Occipital lobe (tissue), 2 donors: ENCODE measurements around the gene PPFIA2. TPM values are rescaled to one million over a fixed set of nuclear protein-coding genes. Genes with fewer than 3 reads are reported as not detected.
"Not testable (repeated sequence)": the region's sequence is repeated elsewhere in the genome, so short reads cannot be mapped to it uniquely, and the experiment has no call there.

ENCODE experiments used
- DNase-seq: peaks from one replicate; lab custom pipeline; 2025; lab: John Stamatoyannopoulos, UW
- total RNA-seq: library from RNA; depleted of rRNA; stranded (reverse); fragments of >200 nt; gene quantifications from one replicate; pipeline ENCODE4 v1.2.3, GENCODE V29; 2014

Gene PPFIA2
- total RNA-seq, 1 donor from 2014 or later, result 237 TPM

GRCh38 chr12:81670759-81671158, 88.4 kb downstream of the PPFIA2 start:
- DNase-seq, result no peak

- DNase-seq, result peak; percentile 26
Observed at GRCh38 chr12:81668475-81668874, 90.7 kb downstream of the PPFIA2 start.

GRCh38 chr12:81659310-81659709, 99.8 kb downstream of the PPFIA2 start:
- DNase-seq, result not testable (repeated sequence)

GRCh38 chr12:81644503-81644902, 114.6 kb downstream of the PPFIA2 start:
- DNase-seq, result no peak

- DNase-seq, result no peak
Observed at GRCh38 chr12:81639196-81639595, 120.0 kb downstream of the PPFIA2 start.

GRCh38 chr12:81633127-81633526, 126.0 kb downstream of the PPFIA2 start:
- no peak for DNase-seq

GRCh38 chr12:81627336-81628189, 131.6 kb downstream of the PPFIA2 start:
- no peak for DNase-seq

GRCh38 chr12:81626406-81626805, 132.7 kb downstream of the PPFIA2 start:
- DNase-seq, result no peak

GRCh38 chr12:81617915-81618314, 141.2 kb downstream of the PPFIA2 start:
- DNase-seq, result no peak

GRCh38 chr12:81615026-81615588, 144.0 kb downstream of the PPFIA2 start:
- no peak for DNase-seq

- DNase-seq, result no peak
Observed at GRCh38 chr12:81610955-81611889, 147.9 kb downstream of the PPFIA2 start.

GRCh38 chr12:81597928-81598604, 161.1 kb downstream of the PPFIA2 start:
- DNase-seq, result no peak

- no peak for DNase-seq
Observed at GRCh38 chr12:81596558-81596957, 162.6 kb downstream of the PPFIA2 start.

GRCh38 chr12:81591256-81591655, 167.9 kb downstream of the PPFIA2 start:
- no peak for DNase-seq

- not testable (repeated sequence) for DNase-seq
Observed at GRCh38 chr12:81590703-81591102, 168.4 kb downstream of the PPFIA2 start.

- DNase-seq, result no peak
Observed at GRCh38 chr12:81588235-81589008, 170.7 kb downstream of the PPFIA2 start.

GRCh38 chr12:81585787-81586186, 173.4 kb downstream of the PPFIA2 start:
- DNase-seq, result no peak

- DNase-seq, result no peak
Observed at GRCh38 chr12:81573228-81573627, 185.9 kb downstream of the PPFIA2 start.

GRCh38 chr12:81572411-81572810, 186.7 kb downstream of the PPFIA2 start:
- DNase-seq, result no peak

GRCh38 chr12:81570234-81570633, 188.9 kb downstream of the PPFIA2 start:
- no peak for DNase-seq

GRCh38 chr12:81564237-81564636, 194.9 kb downstream of the PPFIA2 start:
- no peak for DNase-seq
